ENCODE results near the gene PHACTR4.
"Not testable (repeated sequence)": the region's sequence is repeated elsewhere in the genome, so short reads cannot be mapped to it uniquely, and the experiment has no call there.

The PHACTR4 gene

GRCh38 chr1:28521502-28522164 lies 152.1 kb downstream of the PHACTR4 start:
- no peak for DNase-seq (ENCODE audit: low read depth in 2 of 2)

- not testable (repeated sequence) for DNase-seq (ENCODE audit: low read depth in 2 of 2)
Observed at GRCh38 chr1:28522537-28522936, 153.0 kb downstream of the PHACTR4 start.

DNA sequence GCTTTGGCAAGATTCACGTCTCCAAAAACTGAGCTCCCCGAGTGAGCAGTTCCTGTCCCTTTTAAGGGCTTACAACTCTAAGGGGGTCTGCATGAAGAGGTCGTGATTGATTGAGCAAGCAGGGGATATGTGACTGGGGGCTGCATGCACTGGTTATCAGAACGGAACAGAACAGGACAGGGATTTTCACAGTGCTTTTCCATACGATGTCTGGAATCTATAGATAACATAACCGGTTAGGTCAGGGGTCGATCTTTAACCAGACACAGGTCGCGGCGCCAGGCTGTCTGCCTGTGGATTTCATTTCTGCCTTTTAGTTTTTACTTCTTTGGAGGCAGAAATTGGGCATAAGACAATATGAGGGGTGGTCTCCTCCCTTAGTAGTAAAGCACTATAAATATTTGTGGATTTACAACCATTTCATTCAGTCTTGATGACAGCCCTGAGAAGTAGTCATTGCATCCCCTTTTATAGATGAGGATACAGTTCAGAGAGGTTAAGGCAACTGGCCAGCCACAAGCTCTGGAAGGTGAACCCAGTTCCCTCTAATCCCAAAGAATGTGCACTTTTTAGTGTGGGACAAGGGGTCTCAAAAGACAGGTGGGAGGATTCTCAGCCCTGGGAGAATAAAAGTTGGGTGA lies 155.6 kb downstream of the PHACTR4 start:
- not testable (repeated sequence) for DNase-seq (ENCODE audit: low read depth in 2 of 2)

DNA sequence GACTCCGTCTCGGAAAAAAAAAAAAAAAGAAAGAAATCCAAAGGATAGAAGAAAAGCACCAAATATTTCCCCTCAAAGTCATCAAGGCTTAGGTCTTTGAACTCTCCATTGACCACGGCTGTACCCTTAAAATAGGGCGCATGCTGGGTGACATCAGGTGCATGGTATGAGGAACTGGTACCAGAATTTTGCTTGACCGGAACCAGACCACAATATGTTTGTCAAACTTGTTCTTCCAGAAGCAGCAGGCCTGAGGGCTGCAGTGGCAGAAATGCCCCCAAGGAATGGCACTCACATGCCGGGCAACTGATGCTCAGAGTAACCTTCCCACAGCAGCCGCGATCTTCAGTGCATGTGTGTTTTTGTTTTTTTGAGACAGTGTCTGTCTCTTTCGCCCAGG lies 157.3 kb downstream of the PHACTR4 start:
- DNase-seq (ENCODE audit: low read depth in 2 of 2) = no peak

- no peak for DNase-seq (ENCODE audit: low read depth in 2 of 2)
Observed at GRCh38 chr1:28530456-28530855, 160.9 kb downstream of the PHACTR4 start.

GRCh38 chr1:28534671-28535070 lies 165.1 kb downstream of the PHACTR4 start:
- DNase-seq (ENCODE audit: low read depth in 2 of 2) = no peak

- no peak for DNase-seq (ENCODE audit: low read depth in 2 of 2)
Observed at GRCh38 chr1:28535180-28535579, 165.6 kb downstream of the PHACTR4 start.

DNA sequence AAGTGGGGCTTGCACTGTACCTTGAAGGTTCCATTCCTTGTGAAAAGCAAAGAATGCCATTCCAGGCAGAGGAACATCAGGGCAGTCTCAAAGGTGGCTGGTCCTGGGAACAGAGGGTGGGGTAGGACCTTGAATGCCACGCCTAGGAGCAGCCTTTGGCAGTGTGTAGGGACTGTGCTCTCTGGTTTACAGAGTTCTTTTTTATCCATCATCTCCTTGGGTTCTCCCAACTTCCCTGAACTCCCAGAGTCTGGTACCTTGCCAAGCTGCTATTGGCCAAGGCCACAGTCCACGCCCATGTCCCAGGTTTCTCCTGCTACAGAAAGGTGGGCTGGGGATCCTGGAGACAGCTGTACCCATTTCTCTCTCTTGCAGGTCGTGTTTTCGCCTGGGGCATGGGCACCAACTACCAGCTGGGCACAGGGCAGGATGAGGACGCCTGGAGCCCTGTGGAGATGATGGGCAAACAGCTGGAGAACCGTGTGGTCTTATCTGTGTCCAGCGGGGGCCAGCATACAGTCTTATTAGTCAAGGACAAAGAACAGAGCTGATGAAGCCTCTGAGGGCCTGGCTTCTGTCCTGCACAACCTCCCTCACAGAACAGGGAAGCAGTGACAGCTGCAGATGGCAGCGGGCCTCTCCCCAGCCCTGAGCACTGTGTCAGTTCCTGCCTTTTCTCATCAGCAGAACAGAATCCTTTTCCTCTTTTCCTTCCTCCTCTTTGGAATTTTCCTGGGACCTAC lies 168.1 kb downstream of the PHACTR4 start:
- DNase-seq (ENCODE audit: low read depth in 2 of 2) = no peak

GRCh38 chr1:28538286-28538685 lies 168.7 kb downstream of the PHACTR4 start:
- DNase-seq (ENCODE audit: low read depth in 2 of 2) = no peak

DNA sequence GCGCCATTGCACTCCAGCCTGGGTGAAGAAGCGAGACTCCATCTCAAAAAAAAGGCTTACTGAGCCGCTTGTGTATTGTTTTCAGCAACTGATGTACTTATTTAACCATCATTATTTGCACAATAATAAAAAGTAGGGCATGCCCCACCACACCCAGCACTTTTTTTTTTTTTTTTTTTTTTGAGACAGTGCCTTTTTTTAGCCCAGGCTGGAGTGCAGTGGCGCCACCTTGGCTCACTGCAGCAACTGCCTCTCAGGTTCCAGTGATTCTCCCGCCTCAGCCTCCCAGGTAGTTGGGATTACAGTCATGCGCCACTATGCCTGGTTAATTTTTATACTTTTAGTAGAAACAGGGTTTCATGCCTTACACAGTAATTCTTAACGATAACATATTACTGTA lies 171.1 kb downstream of the PHACTR4 start:
- no peak for DNase-seq (ENCODE audit: low read depth in 2 of 2)

DNA sequence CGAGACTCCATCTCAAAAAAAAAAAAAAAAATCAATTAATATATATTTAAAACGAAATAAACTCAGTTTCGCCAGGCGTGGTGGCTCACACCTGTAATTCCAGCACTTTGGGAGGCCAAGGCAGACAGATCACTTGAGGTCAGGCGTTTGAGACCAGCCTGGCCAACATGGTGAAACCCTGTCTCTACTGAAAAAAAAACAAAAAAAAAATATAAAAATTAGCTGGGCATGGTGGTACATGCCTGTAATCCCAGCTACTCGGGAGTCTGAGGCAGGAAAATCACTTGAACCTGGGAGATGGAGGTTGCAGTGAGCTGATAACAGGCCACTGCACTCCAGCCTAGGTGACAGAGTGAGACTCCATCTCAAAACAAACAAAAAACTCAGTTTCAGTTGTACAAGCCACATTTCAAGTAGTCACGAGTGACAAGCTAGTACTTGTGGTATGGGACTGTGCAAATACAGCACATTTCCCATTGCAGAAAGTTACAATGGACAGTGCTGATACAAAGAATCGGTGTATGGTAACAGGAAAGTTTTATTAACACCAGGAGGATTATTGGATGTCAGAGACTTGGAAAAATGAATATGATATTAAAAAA lies 172.0 kb downstream of the PHACTR4 start:
- not testable (repeated sequence) for DNase-seq (ENCODE audit: low read depth in 2 of 2)

DNA sequence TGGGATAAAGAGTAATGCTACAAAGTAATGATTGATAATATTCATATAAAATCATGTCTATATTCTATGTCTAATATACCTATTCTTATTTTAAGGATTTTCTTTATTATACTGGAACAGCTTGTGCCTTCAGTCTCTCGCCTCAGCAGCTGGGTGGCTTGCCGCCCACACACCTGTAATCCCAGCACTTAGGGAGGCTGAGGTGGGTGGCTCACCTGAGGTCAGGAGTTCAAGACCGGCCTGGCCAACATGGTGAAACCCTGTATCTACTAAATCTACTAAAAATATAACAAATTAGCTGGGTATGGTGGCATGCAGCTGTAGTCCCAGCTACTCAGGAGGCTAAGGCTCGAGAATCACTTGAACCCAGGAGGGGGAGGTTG lies 175.7 kb downstream of the PHACTR4 start:
- DNase-seq (ENCODE audit: low read depth in 2 of 2) = no peak

- DNase-seq (ENCODE audit: low read depth in 2 of 2) = no peak
Observed at GRCh38 chr1:28548318-28548717, 178.8 kb downstream of the PHACTR4 start.

All from stimulated activated CD8-positive, alpha-beta memory T cell treated with anti-CD3 and anti-CD28 coated beads, Interleukin-2, amount 100 ng/mL, for 1 hour (primary cell).